Epithelial cell of esophagus (primary cell): ENCODE data around the gene XRCC6.
"Not testable (repeated sequence)": the region's sequence is repeated elsewhere in the genome, so short reads cannot be mapped to it uniquely, and the experiment has no call there.

Experiments used
- DNase-seq: peaks from one replicate; pipeline ENCODE4 v3.0.0; 2010; ENCODE audit warnings: low read depth
- H3K4me3 ChIP-seq: 2 replicates; pipeline ENCODE4 v1.5.1; 2011; ENCODE audit warnings: mild to moderate bottlenecking, low read length, control low read depth
- CTCF ChIP-seq: IDR thresholded peaks from 2 replicates; pipeline ENCODE4 v1.5.1; 2011; ENCODE audit warnings: low read depth, mild to moderate bottlenecking, low read length, control low read depth, inconsistent platforms; ENCODE audit not compliant: insufficient read depth; ENCODE audit errors: missing control alignments

XRCC6 gene

GRCh38 chr22:41674846-41675340 is 53.8 kb downstream of the XRCC6 start:
- TF ChIP-seq CTCF: no peak
- DNase-seq: no peak
- H3K4me3 ChIP-seq: no peak overlapping the region

- TF ChIP-seq CTCF: no peak
- DNase-seq: no peak
- H3K4me3 ChIP-seq: no peak overlapping the region
These were observed 55.0 kb downstream of the XRCC6 start for GRCh38 chr22:41676134-41676533.

- no peak for TF ChIP-seq CTCF
- DNase-seq: peak; percentile 43
- peak overlapping the region; percentile 69 for H3K4me3 ChIP-seq
These were observed 60.5 kb downstream of the XRCC6 start for GRCh38 chr22:41681616-41682015.

- H3K4me3 ChIP-seq: peak overlapping the region; percentile 69
- DNase-seq: peak; percentile 85
- no peak for TF ChIP-seq CTCF
These were observed 61.1 kb downstream of the XRCC6 start for GRCh38 chr22:41682033-41682807.

GRCh38 chr22:41683052-41683451 is 62.0 kb downstream of the XRCC6 start:
- no peak for TF ChIP-seq CTCF
- H3K4me3 ChIP-seq: peak overlapping the region; percentile 69
- DNase-seq: no peak

- no peak for TF ChIP-seq CTCF
- DNase-seq: no peak
- H3K4me3 ChIP-seq: no peak overlapping the region
These were observed 62.5 kb downstream of the XRCC6 start for GRCh38 chr22:41683616-41684015.

GRCh38 chr22:41684194-41684593 is 63.1 kb downstream of the XRCC6 start:
- H3K4me3 ChIP-seq: no peak overlapping the region
- no peak for TF ChIP-seq CTCF
- no peak for DNase-seq

- DNase-seq, H3K4me3 ChIP-seq: not testable (repeated sequence)
These were observed 65.8 kb downstream of the XRCC6 start for GRCh38 chr22:41686890-41687289.
